COR-L47 (cell line): Measurements from ENCODE around the gene LYZL2.
"Not testable (repeated sequence)": the region's sequence is repeated elsewhere in the genome, so short reads cannot be mapped to it uniquely, and the experiment has no call there.

Experiments used
- DNase-seq: peaks from one replicate; lab custom pipeline; 2025; lab: John Stamatoyannopoulos, UW

LYZL2 gene

DNA sequence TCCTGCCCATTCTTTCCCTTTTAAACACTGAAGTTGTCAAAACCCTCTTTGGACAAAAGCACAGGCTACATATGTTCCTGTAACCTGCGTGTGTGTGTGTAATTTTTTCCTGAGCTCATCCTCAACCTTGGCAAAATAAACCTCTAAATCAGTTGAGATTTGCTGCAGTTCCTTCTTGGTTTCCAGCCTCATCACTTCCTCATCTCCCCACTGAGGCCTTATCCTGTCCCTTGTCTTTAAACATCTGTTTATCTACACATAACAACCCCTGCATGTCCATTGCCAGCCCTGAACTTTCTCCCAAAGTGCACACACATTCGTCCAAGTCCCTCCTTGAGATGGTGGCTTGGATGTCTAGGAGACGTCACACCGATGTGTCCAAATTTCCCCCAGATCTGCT, 35.5 kb downstream of the LYZL2 start:
- no peak for DNase-seq

DNA sequence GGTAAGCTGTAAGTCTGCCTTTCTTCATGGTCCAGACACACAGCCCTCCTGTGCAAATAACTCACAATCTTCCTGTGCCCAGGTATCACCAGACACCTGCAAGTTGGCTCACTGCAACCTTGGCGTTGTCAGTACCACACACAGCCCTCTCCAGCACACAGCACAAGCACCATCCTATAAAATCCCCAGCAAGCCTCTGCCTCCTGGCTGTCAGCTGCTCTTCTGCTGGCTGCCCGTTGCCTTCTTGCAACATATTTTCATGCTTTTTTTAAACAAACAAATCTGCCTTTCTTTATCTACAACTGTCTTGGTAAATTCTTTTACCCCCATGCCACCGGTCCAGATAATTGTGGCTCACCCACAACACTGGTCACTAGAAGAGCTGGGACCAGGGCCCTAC, 36.8 kb downstream of the LYZL2 start:
- not testable (repeated sequence) for DNase-seq

- DNase-seq: peak; percentile 7
Measured at GRCh38 chr10:30591249-30591670, 38.3 kb downstream of the LYZL2 start.

DNA sequence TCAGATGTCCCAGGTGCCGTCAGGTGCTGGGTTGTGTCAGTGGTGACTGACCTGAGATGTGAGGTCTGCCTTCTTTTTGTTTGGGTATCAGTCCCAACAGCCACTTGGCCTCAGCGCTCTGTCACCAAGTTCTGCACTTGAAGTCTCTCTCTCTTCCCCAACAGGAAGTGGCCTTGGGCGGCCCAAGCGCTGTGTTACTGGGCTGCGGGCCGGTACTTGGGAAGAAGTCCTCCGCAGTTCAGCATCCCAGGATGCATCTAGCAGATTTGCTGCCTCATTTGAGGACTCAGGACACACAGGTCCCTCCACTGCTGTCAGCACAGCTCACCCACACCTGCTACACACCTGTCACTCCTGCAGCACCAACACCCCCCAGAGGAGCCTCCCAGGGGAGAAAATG, 40.1 kb downstream of the LYZL2 start:
- no peak for DNase-seq

- no peak for DNase-seq
Measured at GRCh38 chr10:30587522-30588031, 42.0 kb downstream of the LYZL2 start.

- DNase-seq: no peak
Measured at GRCh38 chr10:30586828-30587227, 42.7 kb downstream of the LYZL2 start.

DNA sequence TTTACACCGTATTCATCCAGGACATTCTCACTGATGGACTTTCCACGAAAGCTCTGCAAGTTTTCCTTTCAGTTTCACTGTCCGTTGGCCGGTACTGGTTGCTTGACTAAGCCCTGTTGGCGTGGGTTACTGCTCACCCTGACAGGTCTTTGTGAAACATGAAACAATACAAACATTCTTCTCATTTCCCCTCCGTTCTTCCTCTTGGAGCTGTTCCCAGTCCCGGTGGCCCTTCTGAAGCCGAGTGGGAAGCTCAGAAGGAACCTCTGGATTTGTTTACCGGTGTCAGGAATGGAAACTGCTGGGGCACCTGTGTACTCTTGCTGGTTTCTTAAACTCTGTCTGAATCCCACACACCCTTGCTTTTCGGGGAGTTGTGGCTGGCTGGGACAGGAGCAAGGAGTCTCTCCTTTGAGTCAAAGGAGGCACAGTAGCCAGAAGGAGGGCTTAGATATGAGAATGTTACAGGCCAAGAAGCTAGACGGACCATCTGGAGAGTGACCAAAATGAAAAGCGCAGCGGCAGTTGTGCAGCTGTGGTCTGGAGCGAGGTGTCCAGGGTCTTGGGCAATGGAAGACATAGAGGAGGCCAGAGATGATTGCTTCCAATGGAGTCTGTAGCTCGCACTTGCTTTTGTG, 45.7 kb downstream of the LYZL2 start:
- DNase-seq: peak; percentile 20

GRCh38 chr10:30581779-30582380, 47.7 kb downstream of the LYZL2 start:
- DNase-seq: no peak

- DNase-seq: no peak
Measured at GRCh38 chr10:30580676-30581075, 48.9 kb downstream of the LYZL2 start.

GRCh38 chr10:30580241-30580640, 49.3 kb downstream of the LYZL2 start:
- no peak for DNase-seq

- DNase-seq: no peak
Measured at GRCh38 chr10:30579574-30579973, 50.0 kb downstream of the LYZL2 start.

DNA sequence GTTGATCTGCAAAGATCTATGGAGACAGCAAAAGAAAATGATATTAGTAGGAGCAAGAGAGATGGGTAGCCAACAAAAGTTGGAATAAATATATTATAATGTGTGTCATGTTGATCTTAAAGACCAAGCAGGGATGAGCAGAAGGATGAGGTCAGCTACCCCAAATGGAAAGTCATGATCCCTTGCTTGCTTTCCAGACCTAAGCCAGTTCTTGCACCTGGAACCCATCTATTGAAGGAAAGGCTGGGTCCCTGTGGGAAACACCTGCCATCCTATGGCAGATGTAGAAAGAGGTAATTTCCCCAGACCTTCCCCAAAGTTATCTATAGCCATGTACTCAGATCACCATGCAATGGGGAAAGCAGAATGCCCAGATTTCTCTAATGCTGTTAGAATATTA, 52.5 kb downstream of the LYZL2 start:
- no peak for DNase-seq

GRCh38 chr10:30576641-30577040, 52.9 kb downstream of the LYZL2 start:
- no peak for DNase-seq

GRCh38 chr10:30574432-30574796, 55.1 kb downstream of the LYZL2 start:
- no peak for DNase-seq

- no peak for DNase-seq
Measured at GRCh38 chr10:30573721-30574431, 55.7 kb downstream of the LYZL2 start.

- no peak for DNase-seq
Measured at GRCh38 chr10:30565449-30565848, 64.1 kb downstream of the LYZL2 start.

GRCh38 chr10:30562787-30563186, 66.8 kb downstream of the LYZL2 start:
- no peak for DNase-seq
